Measurements from ENCODE around the gene TTC16. TPM values are rescaled to one million over a fixed set of nuclear protein-coding genes. Genes with fewer than 3 reads are reported as not detected.

The TTC16 gene
- total and polyA plus RNA-seq, 4 donors = 0.02 to 0.08 TPM; not detected in 2

- TF ChIP-seq RXRA (IDR thresholded peaks at IDR 0.05) = no peak
- no peak for TF ChIP-seq GABPA (IDR thresholded peaks at IDR 0.05 in 1 of 2, conservative IDR thresholded peaks at IDR 0.05 in 1 of 2)
- TF ChIP-seq, protein P1, sequence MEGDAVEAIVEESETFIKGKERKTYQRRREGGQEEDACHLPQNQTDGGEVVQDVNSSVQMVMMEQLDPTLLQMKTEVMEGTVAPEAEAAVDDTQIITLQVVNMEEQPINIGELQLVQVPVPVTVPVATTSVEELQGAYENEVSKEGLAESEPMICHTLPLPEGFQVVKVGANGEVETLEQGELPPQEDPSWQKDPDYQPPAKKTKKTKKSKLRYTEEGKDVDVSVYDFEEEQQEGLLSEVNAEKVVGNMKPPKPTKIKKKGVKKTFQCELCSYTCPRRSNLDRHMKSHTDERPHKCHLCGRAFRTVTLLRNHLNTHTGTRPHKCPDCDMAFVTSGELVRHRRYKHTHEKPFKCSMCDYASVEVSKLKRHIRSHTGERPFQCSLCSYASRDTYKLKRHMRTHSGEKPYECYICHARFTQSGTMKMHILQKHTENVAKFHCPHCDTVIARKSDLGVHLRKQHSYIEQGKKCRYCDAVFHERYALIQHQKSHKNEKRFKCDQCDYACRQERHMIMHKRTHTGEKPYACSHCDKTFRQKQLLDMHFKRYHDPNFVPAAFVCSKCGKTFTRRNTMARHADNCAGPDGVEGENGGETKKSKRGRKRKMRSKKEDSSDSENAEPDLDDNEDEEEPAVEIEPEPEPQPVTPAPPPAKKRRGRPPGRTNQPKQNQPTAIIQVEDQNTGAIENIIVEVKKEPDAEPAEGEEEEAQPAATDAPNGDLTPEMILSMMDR (IDR thresholded peaks at IDR 0.05; ENCODE audit: low read depth, low read length, missing input control) = no peak
- TF ChIP-seq, protein P2, sequence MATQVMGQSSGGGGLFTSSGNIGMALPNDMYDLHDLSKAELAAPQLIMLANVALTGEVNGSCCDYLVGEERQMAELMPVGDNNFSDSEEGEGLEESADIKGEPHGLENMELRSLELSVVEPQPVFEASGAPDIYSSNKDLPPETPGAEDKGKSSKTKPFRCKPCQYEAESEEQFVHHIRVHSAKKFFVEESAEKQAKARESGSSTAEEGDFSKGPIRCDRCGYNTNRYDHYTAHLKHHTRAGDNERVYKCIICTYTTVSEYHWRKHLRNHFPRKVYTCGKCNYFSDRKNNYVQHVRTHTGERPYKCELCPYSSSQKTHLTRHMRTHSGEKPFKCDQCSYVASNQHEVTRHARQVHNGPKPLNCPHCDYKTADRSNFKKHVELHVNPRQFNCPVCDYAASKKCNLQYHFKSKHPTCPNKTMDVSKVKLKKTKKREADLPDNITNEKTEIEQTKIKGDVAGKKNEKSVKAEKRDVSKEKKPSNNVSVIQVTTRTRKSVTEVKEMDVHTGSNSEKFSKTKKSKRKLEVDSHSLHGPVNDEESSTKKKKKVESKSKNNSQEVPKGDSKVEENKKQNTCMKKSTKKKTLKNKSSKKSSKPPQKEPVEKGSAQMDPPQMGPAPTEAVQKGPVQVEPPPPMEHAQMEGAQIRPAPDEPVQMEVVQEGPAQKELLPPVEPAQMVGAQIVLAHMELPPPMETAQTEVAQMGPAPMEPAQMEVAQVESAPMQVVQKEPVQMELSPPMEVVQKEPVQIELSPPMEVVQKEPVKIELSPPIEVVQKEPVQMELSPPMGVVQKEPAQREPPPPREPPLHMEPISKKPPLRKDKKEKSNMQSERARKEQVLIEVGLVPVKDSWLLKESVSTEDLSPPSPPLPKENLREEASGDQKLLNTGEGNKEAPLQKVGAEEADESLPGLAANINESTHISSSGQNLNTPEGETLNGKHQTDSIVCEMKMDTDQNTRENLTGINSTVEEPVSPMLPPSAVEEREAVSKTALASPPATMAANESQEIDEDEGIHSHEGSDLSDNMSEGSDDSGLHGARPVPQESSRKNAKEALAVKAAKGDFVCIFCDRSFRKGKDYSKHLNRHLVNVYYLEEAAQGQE (IDR thresholded peaks at IDR 0.05) = no peak
- TF ChIP-seq HNF4A (conservative IDR thresholded peaks at IDR 0.05) = no peak
- no peak for TF ChIP-seq EGR1 (IDR thresholded peaks at IDR 0.05; ENCODE audit: low read depth in 2 of 2)
- TF ChIP-seq, protein P3, sequence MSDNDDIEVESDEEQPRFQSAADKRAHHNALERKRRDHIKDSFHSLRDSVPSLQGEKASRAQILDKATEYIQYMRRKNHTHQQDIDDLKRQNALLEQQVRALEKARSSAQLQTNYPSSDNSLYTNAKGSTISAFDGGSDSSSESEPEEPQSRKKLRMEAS (IDR thresholded peaks at IDR 0.05) = no peak
- no peak for TF ChIP-seq TAF1 (conservative IDR thresholded peaks at IDR 0.05)
- TF ChIP-seq JUND (IDR thresholded peaks at IDR 0.05) = no peak
- no peak for TF ChIP-seq FOXA2 (IDR thresholded peaks at IDR 0.05)
- TF ChIP-seq, protein P4, sequence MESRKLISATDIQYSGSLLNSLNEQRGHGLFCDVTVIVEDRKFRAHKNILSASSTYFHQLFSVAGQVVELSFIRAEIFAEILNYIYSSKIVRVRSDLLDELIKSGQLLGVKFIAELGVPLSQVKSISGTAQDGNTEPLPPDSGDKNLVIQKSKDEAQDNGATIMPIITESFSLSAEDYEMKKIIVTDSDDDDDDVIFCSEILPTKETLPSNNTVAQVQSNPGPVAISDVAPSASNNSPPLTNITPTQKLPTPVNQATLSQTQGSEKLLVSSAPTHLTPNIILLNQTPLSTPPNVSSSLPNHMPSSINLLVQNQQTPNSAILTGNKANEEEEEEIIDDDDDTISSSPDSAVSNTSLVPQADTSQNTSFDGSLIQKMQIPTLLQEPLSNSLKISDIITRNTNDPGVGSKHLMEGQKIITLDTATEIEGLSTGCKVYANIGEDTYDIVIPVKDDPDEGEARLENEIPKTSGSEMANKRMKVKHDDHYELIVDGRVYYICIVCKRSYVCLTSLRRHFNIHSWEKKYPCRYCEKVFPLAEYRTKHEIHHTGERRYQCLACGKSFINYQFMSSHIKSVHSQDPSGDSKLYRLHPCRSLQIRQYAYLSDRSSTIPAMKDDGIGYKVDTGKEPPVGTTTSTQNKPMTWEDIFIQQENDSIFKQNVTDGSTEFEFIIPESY (IDR thresholded peaks at IDR 0.05) = no peak
- TF ChIP-seq RAD21 (IDR thresholded peaks at IDR 0.05) = no peak
- TF ChIP-seq SP1 (IDR thresholded peaks at IDR 0.05) = no peak
- no peak for TF ChIP-seq ATF3 (IDR thresholded peaks at IDR 0.05)
- no peak for TF ChIP-seq YY1 (IDR thresholded peaks at IDR 0.05)
- DNase-seq (ENCODE audit: low spot score) = no peak
- WGBS = 82% methylated on average over 1 of the region's 1 CpG
- no peaks in the 10 kb centered on the region for H3K36me3 ChIP-seq (ENCODE audit: control insufficient read depth in 4 of 4, insufficient read depth in 3 of 4, low read depth in 1 of 4, low read length in 3 of 4)
- H3K4me1 ChIP-seq (ENCODE audit: control insufficient read depth in 4 of 4, insufficient read depth in 4 of 4, low read length in 3 of 4) = peaks cover 0 to 7% (median 3%) of the 10 kb centered on the region in 4 donors
- H3K9ac ChIP-seq (ENCODE audit: low read depth in 1 of 2, low read length in 2 of 2) = no peak overlapping the region
- H3K4me3 ChIP-seq (ENCODE audit: low read depth in 1 of 3, low read length in 3 of 3) = no peak overlapping the region
- H3K27ac ChIP-seq (ENCODE audit: low read depth in 1 of 2, low read length in 2 of 2) = no peak overlapping the region
- no peaks in the 10 kb centered on the region for H3K9me3 ChIP-seq (ENCODE audit: control insufficient read depth in 4 of 4, low read length in 3 of 4)
- H3K27me3 ChIP-seq (ENCODE audit: control insufficient read depth in 4 of 4, insufficient read depth in 4 of 4, low read length in 3 of 4) = no peaks in the 10 kb centered on the region
Observed at GRCh38 chr9:127765418-127765817, 49.5 kb downstream of the TTC16 start.

GRCh38 chr9:127767410-127767809 lies 51.5 kb downstream of the TTC16 start:
- Histone ChIP-seq H3K9me3 (ENCODE audit: control insufficient read depth in 4 of 4, low read length in 3 of 4) (no peaks in the 10 kb centered on the region), H3K9ac (ENCODE audit: low read depth in 1 of 2, low read length in 2 of 2) (no peak overlapping the region), H3K27me3 (ENCODE audit: control insufficient read depth in 4 of 4, insufficient read depth in 4 of 4, low read length in 3 of 4) (no peaks in the 10 kb centered on the region), H3K27ac (ENCODE audit: low read depth in 1 of 2, low read length in 2 of 2) (peak overlapping the region; percentile 34 to 59), H3K4me3 (ENCODE audit: low read depth in 1 of 3, low read length in 3 of 3) (no peak overlapping the region), H3K4me1 (ENCODE audit: control insufficient read depth in 4 of 4, insufficient read depth in 4 of 4, low read length in 3 of 4) (peaks cover 0 to 15% (median 10%) of the 10 kb centered on the region in 4 donors), H3K36me3 (ENCODE audit: control insufficient read depth in 4 of 4, insufficient read depth in 3 of 4, low read depth in 1 of 4, low read length in 3 of 4) (no peaks in the 10 kb centered on the region)
- 72% methylated on average over 3 of the region's 3 CpGs for WGBS
- DNase-seq (ENCODE audit: low spot score) = no peak
- no peak for TF ChIP-seq FOXA1 (IDR thresholded peaks at IDR 0.05)
- no peak for TF ChIP-seq SP1 (IDR thresholded peaks at IDR 0.05)
- no peak for TF ChIP-seq GABPA (IDR thresholded peaks at IDR 0.05 in 1 of 2, conservative IDR thresholded peaks at IDR 0.05 in 1 of 2)
- TF ChIP-seq HNF4A (conservative IDR thresholded peaks at IDR 0.05) = no peak
- TF ChIP-seq, protein P1 (IDR thresholded peaks at IDR 0.05; ENCODE audit: low read depth, low read length, missing input control) = no peak
- TF ChIP-seq, protein P2 (IDR thresholded peaks at IDR 0.05) = no peak
- TF ChIP-seq TAF1 (conservative IDR thresholded peaks at IDR 0.05) = no peak
- TF ChIP-seq, protein P3 (IDR thresholded peaks at IDR 0.05) = no peak
- no peak for TF ChIP-seq EGR1 (IDR thresholded peaks at IDR 0.05; ENCODE audit: low read depth in 2 of 2)
- no peak for TF ChIP-seq RAD21 (IDR thresholded peaks at IDR 0.05)
